Mammary epithelial cell (primary cell): ENCODE data around the gene DBI.

Experiments
- EZH2 ChIP-seq: IDR thresholded peaks from 2 replicates; pipeline ENCODE4 v1.6.1; 2012; ENCODE audit warnings: low read length, inconsistent platforms, borderline replicate concordance
- TF ChIP-seq, protein P1 (sequence below), 2 donors: IDR thresholded peaks in 1 of 2; conservative IDR thresholded peaks in 1 of 2; 2 replicates each; pipeline ENCODE4 v1.5.1; 2011 to 2012; ENCODE audit warnings: inconsistent platforms in 2 of 2, low read length in 2 of 2, mild to moderate bottlenecking in 2 of 2, control low read depth in 1 of 2, low read depth in 1 of 2; ENCODE audit not compliant: insufficient read depth in 1 of 2; ENCODE audit errors: extremely low read depth in 1 of 2

DNA sequence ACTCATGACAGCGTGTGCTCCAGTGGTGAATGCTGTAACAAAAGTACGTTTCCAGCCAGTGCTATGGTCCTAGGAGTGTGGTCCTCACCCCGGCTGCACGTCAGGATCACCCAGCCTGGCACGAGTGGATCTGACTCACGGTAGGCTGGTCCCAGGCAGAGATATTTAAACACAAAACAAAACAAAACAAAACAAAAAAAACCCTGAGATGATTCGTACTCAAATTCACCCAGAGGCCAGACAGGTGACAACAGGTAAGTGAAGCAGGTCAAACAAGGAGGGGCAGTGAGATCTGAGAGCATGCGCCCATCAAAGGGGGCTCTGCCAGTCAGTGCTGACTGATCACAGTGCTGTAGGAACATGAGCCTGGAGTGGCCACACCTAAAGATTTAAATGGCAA lies 43.3 kb upstream of the DBI start:
- TF ChIP-seq, protein P1, sequence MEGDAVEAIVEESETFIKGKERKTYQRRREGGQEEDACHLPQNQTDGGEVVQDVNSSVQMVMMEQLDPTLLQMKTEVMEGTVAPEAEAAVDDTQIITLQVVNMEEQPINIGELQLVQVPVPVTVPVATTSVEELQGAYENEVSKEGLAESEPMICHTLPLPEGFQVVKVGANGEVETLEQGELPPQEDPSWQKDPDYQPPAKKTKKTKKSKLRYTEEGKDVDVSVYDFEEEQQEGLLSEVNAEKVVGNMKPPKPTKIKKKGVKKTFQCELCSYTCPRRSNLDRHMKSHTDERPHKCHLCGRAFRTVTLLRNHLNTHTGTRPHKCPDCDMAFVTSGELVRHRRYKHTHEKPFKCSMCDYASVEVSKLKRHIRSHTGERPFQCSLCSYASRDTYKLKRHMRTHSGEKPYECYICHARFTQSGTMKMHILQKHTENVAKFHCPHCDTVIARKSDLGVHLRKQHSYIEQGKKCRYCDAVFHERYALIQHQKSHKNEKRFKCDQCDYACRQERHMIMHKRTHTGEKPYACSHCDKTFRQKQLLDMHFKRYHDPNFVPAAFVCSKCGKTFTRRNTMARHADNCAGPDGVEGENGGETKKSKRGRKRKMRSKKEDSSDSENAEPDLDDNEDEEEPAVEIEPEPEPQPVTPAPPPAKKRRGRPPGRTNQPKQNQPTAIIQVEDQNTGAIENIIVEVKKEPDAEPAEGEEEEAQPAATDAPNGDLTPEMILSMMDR (conservative IDR thresholded peaks at IDR 0.05 in 1 of 2, IDR thresholded peaks at IDR 0.05 in 1 of 2; ENCODE audit: extremely low read depth in 1 of 2, insufficient read depth in 1 of 2, low read depth in 1 of 2, low read length in 2 of 2), result no peak
- TF ChIP-seq EZH2, result no peak
